ENCODE data around the gene UPK2. TPM values are rescaled to one million over a fixed set of nuclear protein-coding genes. Genes with fewer than 3 reads are reported as not detected.
A peak's percentile ranks its signal among the peaks of the same experiment; 100 is the strongest.

The UPK2 gene
- total and polyA plus RNA-seq, 2 of the 13 experiments (the other 11 are each of a cell fraction or from before 2014, with no cell fraction given): not detected

- BruUV-seq (replicated peaks): no TSS peak
- ATAC-seq: peak; percentile 54
- Histone ChIP-seq H3K79me2 (ENCODE audit: insufficient read depth, low read length) (peaks cover 35% of the 10 kb centered on the region), H4K20me1 (ENCODE audit: insufficient read depth, low read length) (no peaks in the 10 kb centered on the region), H3K4me2 (ENCODE audit: low read depth, low read length) (peak overlapping the region; percentile 80), H3K27ac (ENCODE audit: extremely low read length, insufficient read depth, low read length) (peak overlapping the region; percentile 56), H3K4me3 (replicated peaks in 1 of 3; ENCODE audit: insufficient read depth in 1 of 3, low read depth in 2 of 3, low read length in 3 of 3) (peak overlapping the region; percentile 79 to 91 (median 90)), H3K36me3 (replicated peaks in 1 of 2; ENCODE audit: control insufficient read depth in 1 of 2, insufficient read depth in 2 of 2, low read length in 2 of 2) (peaks cover 6 to 17% of the 10 kb centered on the region in 2 experiments; a peak in 3 of 5 replicates), H3K4me1 (ENCODE audit: insufficient read depth, low read length) (peaks cover 42% of the 10 kb centered on the region), H2AFZ (ENCODE audit: low read length) (no peak overlapping the region), H3K27me3 (ENCODE audit: control insufficient read depth in 1 of 2, insufficient read depth in 2 of 2, low read length in 2 of 2) (no peaks in the 10 kb centered on the region; a peak in 1 of 5 replicates), H3K9me3 (ENCODE audit: low read length) (no peaks in the 10 kb centered on the region), H3K9ac (ENCODE audit: insufficient read depth, low read depth, low read length) (peak overlapping the region; percentile 74)
- peak; percentile 81 for DNase-seq (ENCODE audit: low spot score)
- POLR2A ChIA-PET: interaction anchor here (1.0 to 2.8 kb wide), 9 partner anchors 14 to 208 kb away, joined by 3 to 66 read pairs (median 5); partner anchors contain the start of genes DDX6, HMBS, NLRX1 and RPS25
- FAIRE-seq: peak; percentile 47
- 14% methylated on average over 6 of the region's 6 CpGs for WGBS (ENCODE audit: low lambda C conversion rate)
- in situ Hi-C loops (cut with HindIII; ENCODE audit: extremely low pct_ligation_motif_present, low pct_unique_long_range_greater_than_20kb): no loop called here
- CTCF ChIA-PET (ENCODE audit: low intra/inter-chr PET ratio, low total read pairs): no interaction called here
- intact Hi-C loops (cut with micrococcal nuclease; ENCODE audit: unreplicated experiment): loop anchor here (2.0 kb wide), 1 partner anchor 32 kb away; the partner anchor contains the start of gene SLC37A4
- peak; percentile 40; the same call in 1 of the 2 replicates for TF ChIP-seq TCF7 (IDR thresholded peaks at IDR 0.05; ENCODE audit: low read depth)
- 0 out of 2 replicates have a peak, but pooled peaks have one; percentile 12 for TF ChIP-seq CCDC6 (CRISPR knock-in tag; IDR thresholded peaks at IDR 0.05)
- no peak for TF ChIP-seq ZNF3 (CRISPR knock-in tag; IDR thresholded peaks at IDR 0.05)
- TF ChIP-seq ZNF574 (CRISPR knock-in tag; IDR thresholded peaks at IDR 0.05): no peak
- no peak for TF ChIP-seq ZNF670 (CRISPR knock-in tag; IDR thresholded peaks at IDR 0.05; ENCODE audit: borderline replicate concordance)
- no peak for TF ChIP-seq NONO (IDR thresholded peaks at IDR 0.05)
- no peak for TF ChIP-seq NONO (CRISPR knock-in tag; conservative IDR thresholded peaks at IDR 0.05)
- peak; percentile 93 for TF ChIP-seq TEAD3 (CRISPR knock-in tag; optimal IDR thresholded peaks at IDR 0.05; ENCODE audit: borderline replicate concordance)
- peak; percentile 97 for TF ChIP-seq FOSL2 (CRISPR knock-in tag; IDR thresholded peaks at IDR 0.05)
- TF ChIP-seq FOSL1 (CRISPR knock-in tag; IDR thresholded peaks at IDR 0.05; ENCODE audit: borderline replicate concordance): peak; percentile 86
- peak; percentile 79; the same call in 1 of the 2 replicates for TF ChIP-seq JUNB (CRISPR knock-in tag; IDR thresholded peaks at IDR 0.05; ENCODE audit: borderline replicate concordance)
- peak; percentile 39; the same call in 1 of the 2 replicates for TF ChIP-seq GATAD2A (CRISPR knock-in tag; IDR thresholded peaks at IDR 0.05)
- no peak for TF ChIP-seq DR1 (CRISPR knock-in tag; IDR thresholded peaks at IDR 0.05)
- TF ChIP-seq, protein P1, sequence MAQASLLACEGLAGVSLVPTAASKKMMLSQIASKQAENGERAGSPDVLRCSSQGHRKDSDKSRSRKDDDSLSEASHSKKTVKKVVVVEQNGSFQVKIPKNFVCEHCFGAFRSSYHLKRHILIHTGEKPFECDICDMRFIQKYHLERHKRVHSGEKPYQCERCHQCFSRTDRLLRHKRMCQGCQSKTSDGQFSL (CRISPR knock-in tag; IDR thresholded peaks at IDR 0.05): no peak
- no peak for TF ChIP-seq SMARCC2 (IDR thresholded peaks at IDR 0.05)
- no peak for TF ChIP-seq TMF1 (CRISPR knock-in tag; IDR thresholded peaks at IDR 0.05; ENCODE audit: low read depth)
- TF ChIP-seq NR2F6 (IDR thresholded peaks at IDR 0.05): no peak
- TF ChIP-seq NR2F6 (CRISPR knock-in tag; IDR thresholded peaks at IDR 0.05): 0 out of 2 replicates have a peak, but pooled peaks have one; percentile 16
- TF ChIP-seq SAP130 (CRISPR knock-in tag; IDR thresholded peaks at IDR 0.05; ENCODE audit: low read depth): peak; percentile 60
- TF ChIP-seq EP300 (IDR thresholded peaks at IDR 0.05; ENCODE audit: low read depth in 2 of 2, low read length in 2 of 2): peak in 1 of 2 experiments; percentile 23; a peak in 1 of 4 replicates
- TF ChIP-seq EP300 (CRISPR knock-in tag; IDR thresholded peaks at IDR 0.05; ENCODE audit: borderline replicate concordance): no peak
- 0 out of 2 replicates have a peak, but pooled peaks have one; percentile 17 for TF ChIP-seq ELF3 (CRISPR knock-in tag; IDR thresholded peaks at IDR 0.05)
- no peak for TF ChIP-seq ZNF260 (CRISPR knock-in tag; IDR thresholded peaks at IDR 0.05; ENCODE audit: borderline replicate concordance, low read depth)
- peak; percentile 88 for TF ChIP-seq JUND (CRISPR knock-in tag; IDR thresholded peaks at IDR 0.05)
- no peak for TF ChIP-seq ZNF607 (CRISPR knock-in tag; IDR thresholded peaks at IDR 0.05; ENCODE audit: borderline replicate concordance)
- 0 out of 2 replicates have a peak, but pooled peaks have one; percentile 21 for TF ChIP-seq ATF1 (CRISPR knock-in tag; IDR thresholded peaks at IDR 0.05)
These were observed 42.7 kb downstream of the UPK2 start for GRCh38 chr11:118998822-118999221.

Measured in HepG2 (cell line).